GM19395 (cell line): ENCODE measurements around the gene SRSF3.
"Not testable (repeated sequence)": the region's sequence is repeated elsewhere in the genome, so short reads cannot be mapped to it uniquely, and the experiment has no call there.

Experiments used
- ATAC-seq: cut with Tn5 transposase; IDR thresholded peaks from one replicate; pipeline ENCODE4 v1.9.1; 2021; ENCODE audit warnings: mild to moderate bottlenecking, moderate library complexity; ENCODE audit not compliant: unreplicated experiment

SRSF3 gene

GRCh38 chr6:36642913-36643817 is 49.0 kb downstream of the SRSF3 start:
- ATAC-seq, result no peak

GRCh38 chr6:36643977-36644376 is 49.8 kb downstream of the SRSF3 start:
- no peak for ATAC-seq

- ATAC-seq, result no peak
These were observed 54.9 kb downstream of the SRSF3 start for GRCh38 chr6:36649086-36649485.

GRCh38 chr6:36649701-36650484 is 55.7 kb downstream of the SRSF3 start:
- no peak for ATAC-seq

- peak; percentile 79 for ATAC-seq
These were observed 56.8 kb downstream of the SRSF3 start for GRCh38 chr6:36650848-36651478.

GRCh38 chr6:36651659-36652379 is 57.7 kb downstream of the SRSF3 start:
- ATAC-seq, result no peak

- not testable (repeated sequence) for ATAC-seq
These were observed 60.3 kb downstream of the SRSF3 start for GRCh38 chr6:36654469-36654868.
